SU-DHL-6 (cell line): ENCODE measurements around the gene CACNA1G.

Experiments
- H2AFZ ChIP-seq: fragments of 200-600 bp; sonication (generic); 2 replicates; pipeline ENCODE4 v1.6.1; 2014; ENCODE audit warnings: low read depth, mild to moderate bottlenecking, moderate library complexity, mixed read lengths, antibody characterized with exemption, low read length; ENCODE audit not compliant: severe bottlenecking
- H3F3A ChIP-seq: fragments of 200-600 bp; shearing (Covaris generic); 2 replicates; pipeline ENCODE4 v1.6.0; 2016; ENCODE audit warnings: antibody characterized with exemption, mild to moderate bottlenecking; ENCODE audit not compliant: insufficient read depth
- H3K27ac ChIP-seq: fragments of 200-600 bp; sonication (generic); 2 replicates; pipeline ENCODE4 v1.5.1; 2016; ENCODE audit warnings: low read depth, mild to moderate bottlenecking, low read length, moderate library complexity, mixed read lengths
- H3K27me3 ChIP-seq: fragments of 200-600 bp; sonication (generic), shearing (Covaris generic); 2 replicates; pipeline ENCODE4 v1.6.0; 2014; ENCODE audit warnings: mild to moderate bottlenecking, low read length
- H3K36me3 ChIP-seq: fragments of 200-600 bp; sonication (generic); 2 replicates; pipeline ENCODE4 v1.6.1; 2014; ENCODE audit warnings: mild to moderate bottlenecking, low read length, mixed read lengths
- H3K4me2 ChIP-seq: fragments of 300-600, 200-600 bp; shearing (Covaris generic), sonication (generic); 2 replicates; pipeline ENCODE4 v1.6.0; 2014; ENCODE audit warnings: low read length, low read depth, mild to moderate bottlenecking; ENCODE audit not compliant: poor library complexity, severe bottlenecking
- H3K4me3 ChIP-seq: fragments of 200-600 bp; sonication (generic); 2 replicates; pipeline ENCODE4 v1.5.1; 2014; ENCODE audit warnings: antibody characterized with exemption, low read length, mild to moderate bottlenecking, mixed read lengths; ENCODE audit not compliant: insufficient read depth, poor library complexity, severe bottlenecking
- H3K79me2 ChIP-seq: fragments of 200-600 bp; sonication (generic); 2 replicates; pipeline ENCODE4 v1.6.1; 2014; ENCODE audit warnings: mild to moderate bottlenecking, low read length, moderate library complexity; ENCODE audit not compliant: insufficient read depth
- H3K9ac ChIP-seq: fragments of 200-600 bp; sonication (generic); 2 replicates; pipeline ENCODE4 v1.7.0; 2014; ENCODE audit warnings: mild to moderate bottlenecking, low read length
- H3K9me2 ChIP-seq: fragments of 200-600 bp; sonication (generic); replicated peaks from 2 replicates; pipeline ENCODE4 v1.6.1; 2014; ENCODE audit warnings: low read length; ENCODE audit not compliant: insufficient read depth
- H3K9me3 ChIP-seq: fragments of 200-600 bp; sonication (generic); 2 replicates; pipeline ENCODE4 v1.6.1; 2014; ENCODE audit warnings: low read length, mixed read lengths; ENCODE audit not compliant: insufficient read depth
- H4K20me1 ChIP-seq: fragments of 200-600 bp; sonication (generic); 2 replicates; pipeline ENCODE4 v1.6.1; 2014; ENCODE audit warnings: low read depth, mild to moderate bottlenecking, antibody characterized with exemption, low read length, moderate library complexity, mixed read lengths
- EZH2phosphoT487 ChIP-seq: fragments of 200-600 bp; sonication (generic), shearing (Covaris generic); conservative IDR thresholded peaks from 2 replicates; pipeline ENCODE4 v1.6.1; 2018; ENCODE audit warnings: mild to moderate bottlenecking, antibody characterized with exemption, low read length, moderate library complexity, mixed read lengths
- TF ChIP-seq, protein P1 (sequence below): fragments of 200-600 bp; sonication (generic); IDR thresholded peaks from one replicate; pipeline ENCODE4 v1.5.1; 2017; ENCODE audit warnings: antibody characterized with exemption, mild to moderate bottlenecking, low read length, moderate library complexity; ENCODE audit not compliant: insufficient read depth, poor library complexity, severe bottlenecking

CACNA1G gene

DNA sequence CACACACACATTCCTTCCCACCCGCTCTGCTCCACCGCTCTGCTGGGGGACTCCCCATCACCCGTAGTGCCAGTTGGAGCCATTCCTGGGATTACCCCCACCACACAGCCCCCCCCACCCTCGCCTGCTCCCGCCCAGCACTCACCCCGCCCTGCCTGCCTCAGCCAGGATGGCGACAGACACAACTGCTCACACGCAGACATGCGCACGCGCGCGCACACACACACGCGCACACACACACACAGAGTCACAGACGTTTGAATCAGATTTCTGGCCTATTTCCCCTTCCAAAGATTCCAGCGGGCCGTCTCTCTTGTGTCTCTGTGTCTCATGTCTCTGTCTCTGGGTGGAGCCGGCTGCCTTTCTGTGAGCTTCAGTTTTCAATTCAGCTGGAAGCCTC, 4.4 kb downstream of the CACNA1G start:
- Histone ChIP-seq H3F3A (no peaks in the 10 kb centered on the region), H3K36me3 (no peaks in the 10 kb centered on the region), H3K4me3 (no peak overlapping the region), H3K4me2 (no peak overlapping the region), H2AFZ (no peak overlapping the region), H3K9ac (no peak overlapping the region), H3K9me3 (no peaks in the 10 kb centered on the region), H4K20me1 (no peaks in the 10 kb centered on the region), H3K79me2 (no peaks in the 10 kb centered on the region), H3K9me2 (no peaks in the 10 kb centered on the region), H3K27ac (no peak overlapping the region), H3K27me3 (no peaks in the 10 kb centered on the region)
- TF ChIP-seq EZH2phosphoT487: no peak
- TF ChIP-seq, protein P1, sequence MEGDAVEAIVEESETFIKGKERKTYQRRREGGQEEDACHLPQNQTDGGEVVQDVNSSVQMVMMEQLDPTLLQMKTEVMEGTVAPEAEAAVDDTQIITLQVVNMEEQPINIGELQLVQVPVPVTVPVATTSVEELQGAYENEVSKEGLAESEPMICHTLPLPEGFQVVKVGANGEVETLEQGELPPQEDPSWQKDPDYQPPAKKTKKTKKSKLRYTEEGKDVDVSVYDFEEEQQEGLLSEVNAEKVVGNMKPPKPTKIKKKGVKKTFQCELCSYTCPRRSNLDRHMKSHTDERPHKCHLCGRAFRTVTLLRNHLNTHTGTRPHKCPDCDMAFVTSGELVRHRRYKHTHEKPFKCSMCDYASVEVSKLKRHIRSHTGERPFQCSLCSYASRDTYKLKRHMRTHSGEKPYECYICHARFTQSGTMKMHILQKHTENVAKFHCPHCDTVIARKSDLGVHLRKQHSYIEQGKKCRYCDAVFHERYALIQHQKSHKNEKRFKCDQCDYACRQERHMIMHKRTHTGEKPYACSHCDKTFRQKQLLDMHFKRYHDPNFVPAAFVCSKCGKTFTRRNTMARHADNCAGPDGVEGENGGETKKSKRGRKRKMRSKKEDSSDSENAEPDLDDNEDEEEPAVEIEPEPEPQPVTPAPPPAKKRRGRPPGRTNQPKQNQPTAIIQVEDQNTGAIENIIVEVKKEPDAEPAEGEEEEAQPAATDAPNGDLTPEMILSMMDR: no peak

DNA sequence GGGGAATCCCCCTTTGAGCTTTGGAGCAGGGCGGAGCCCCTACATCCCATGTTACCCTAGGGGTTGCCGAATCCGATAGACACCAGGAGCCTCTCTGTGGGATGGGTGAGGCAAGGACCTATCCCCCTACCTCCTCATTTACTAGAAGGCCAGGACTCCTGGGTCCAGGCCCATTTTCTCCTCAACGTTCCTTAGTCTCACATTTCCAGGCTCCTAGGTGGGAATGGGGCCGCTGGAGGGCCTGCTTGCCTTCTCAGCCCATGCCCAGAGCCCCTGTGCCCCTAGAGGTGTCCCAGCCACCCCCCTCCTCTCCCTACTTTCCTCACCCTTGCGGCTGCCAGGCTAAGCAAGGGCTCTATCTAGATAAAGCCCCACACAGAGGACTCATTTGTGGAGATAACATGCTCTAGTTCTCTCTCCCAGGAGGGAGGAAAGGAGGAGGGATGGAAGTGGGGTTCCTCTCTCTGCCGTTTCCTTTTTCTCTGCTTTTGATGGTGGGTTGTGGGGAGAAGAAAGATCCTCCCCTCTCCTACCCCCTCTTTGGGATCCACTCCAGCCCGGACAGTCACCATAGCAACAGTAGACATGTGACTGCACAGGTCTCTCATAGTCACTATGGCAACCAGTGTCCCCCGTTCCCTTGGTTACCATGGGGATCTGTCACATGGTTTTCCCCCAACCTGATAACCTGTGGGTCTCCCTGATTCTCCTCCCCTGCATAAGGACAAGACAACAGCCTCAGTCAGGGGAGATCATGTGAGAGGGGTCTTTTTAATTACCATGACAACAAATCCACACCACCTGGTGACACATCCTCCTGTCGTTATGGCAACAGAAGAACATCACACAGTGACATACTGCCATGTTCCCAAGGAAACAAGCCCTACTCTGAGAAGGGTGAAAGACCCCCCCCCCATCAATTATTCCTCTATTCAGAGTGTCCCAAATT, 5.2 kb downstream of the CACNA1G start:
- Histone ChIP-seq H3K4me3 (no peak overlapping the region), H2AFZ (no peak overlapping the region), H3K4me2 (no peak overlapping the region), H3K27me3 (no peaks in the 10 kb centered on the region), H3F3A (no peaks in the 10 kb centered on the region), H3K79me2 (no peaks in the 10 kb centered on the region), H3K36me3 (no peaks in the 10 kb centered on the region), H3K27ac (no peak overlapping the region), H4K20me1 (no peaks in the 10 kb centered on the region), H3K9ac (no peak overlapping the region), H3K9me3 (no peaks in the 10 kb centered on the region), H3K9me2 (no peaks in the 10 kb centered on the region)
- no peak for TF ChIP-seq EZH2phosphoT487
- TF ChIP-seq, protein P1: no peak

DNA sequence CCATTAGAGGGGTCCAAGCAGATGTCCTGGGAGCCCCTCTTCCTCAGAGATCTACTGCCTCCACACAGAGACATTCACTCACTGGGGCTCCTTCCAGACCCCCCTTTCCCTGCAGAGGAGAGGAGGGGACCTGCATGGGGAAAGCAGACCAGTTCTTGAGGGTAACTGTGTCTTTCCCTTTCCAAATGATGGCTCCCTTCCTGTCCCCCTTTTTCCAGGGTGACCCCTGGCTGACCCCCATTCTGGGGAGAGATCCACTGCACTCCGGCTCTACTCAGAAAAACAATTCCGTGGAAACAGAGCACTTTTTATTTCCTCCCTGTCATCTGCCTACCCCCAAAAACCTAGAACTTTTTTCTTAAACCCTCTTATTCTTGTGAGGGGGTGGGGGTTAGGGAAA, 6.4 kb downstream of the CACNA1G start:
- no peak overlapping the region for H3K27ac ChIP-seq
- H3K4me3 ChIP-seq: no peak overlapping the region
- H2AFZ ChIP-seq: no peak overlapping the region
- no peaks in the 10 kb centered on the region for H3K27me3 ChIP-seq
- no peaks in the 10 kb centered on the region for H3K9me3 ChIP-seq
- no peak overlapping the region for H3K9ac ChIP-seq
- H3K36me3 ChIP-seq: no peaks in the 10 kb centered on the region
- TF ChIP-seq, protein P1: no peak
- no peak for TF ChIP-seq EZH2phosphoT487
- no peak overlapping the region for H3K4me2 ChIP-seq
- H3F3A ChIP-seq: no peaks in the 10 kb centered on the region
- H3K79me2 ChIP-seq: no peaks in the 10 kb centered on the region
- no peaks in the 10 kb centered on the region for H4K20me1 ChIP-seq
- H3K9me2 ChIP-seq: no peaks in the 10 kb centered on the region
